ENCODE results near the gene LRBA. TPM values are rescaled to one million over a fixed set of nuclear protein-coding genes. Genes with fewer than 3 reads are reported as not detected.

Gene LRBA
- total and polyA plus RNA-seq, 9 of the 15 experiments (the other 6 are each of a cell fraction or from before 2014, with no cell fraction given), result 24.2 to 88.7 (median 59.7) TPM

DNA sequence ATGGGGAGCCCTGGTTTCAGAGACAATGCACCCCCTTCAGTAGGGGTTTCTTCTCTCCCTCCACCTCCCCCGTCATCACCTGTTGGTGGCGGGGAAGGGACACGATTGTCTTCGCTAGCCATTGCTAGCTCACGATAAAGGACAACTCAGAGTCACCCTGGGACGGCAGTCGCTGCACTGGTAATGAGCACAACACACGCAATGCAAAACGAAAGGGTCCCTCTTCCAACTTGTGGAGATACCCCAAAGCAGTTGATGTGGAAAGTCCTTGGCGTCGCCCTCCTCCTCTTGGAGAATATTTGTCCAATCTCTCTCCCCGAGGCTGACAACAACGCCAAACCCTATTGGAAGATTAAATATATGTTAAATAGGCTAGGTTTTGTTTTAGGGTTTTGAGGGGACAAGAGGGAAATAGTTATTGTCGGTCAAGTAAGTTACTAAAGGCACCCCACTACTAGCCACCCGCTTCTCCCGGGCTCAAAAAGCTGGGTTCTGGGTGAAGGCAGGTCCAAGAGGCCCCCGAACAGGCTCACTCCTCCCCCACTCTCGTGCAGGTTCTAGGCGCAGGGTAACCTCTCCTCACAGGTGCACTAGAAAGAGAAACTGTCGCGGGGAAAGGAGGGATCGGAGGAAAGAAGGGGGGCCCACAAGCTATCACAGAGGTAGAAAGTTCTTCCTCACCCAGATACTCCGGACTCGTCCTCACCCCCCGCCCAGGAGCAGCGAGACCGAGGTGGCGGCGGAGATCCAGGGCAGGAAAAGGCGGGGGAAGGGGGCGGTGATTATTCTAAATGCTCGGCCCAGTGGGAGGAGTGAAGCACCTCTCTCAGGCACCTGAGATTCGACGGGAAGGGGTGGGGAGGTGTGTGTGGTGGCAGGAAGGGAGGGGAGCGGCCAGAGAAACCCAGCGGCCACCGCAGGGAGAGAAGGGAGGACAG is at the start of gene LRBA (continued):
- TF ChIP-seq ZNF23 (CRISPR knock-in tag; IDR thresholded peaks at IDR 0.05) (no peak), SMARCE1 (IDR thresholded peaks at IDR 0.05) (no peak), CXXC5 (CRISPR knock-in tag; IDR thresholded peaks at IDR 0.05) (peak; percentile 20), OTX1 (CRISPR knock-in tag; IDR thresholded peaks at IDR 0.05) (no peak), HLTF (IDR thresholded peaks at IDR 0.05) (no peak), KDM1A (IDR thresholded peaks at IDR 0.05) (peak in 1 of 2 experiments; percentile 16; a peak in 1 of 4 replicates), ZNF239 (CRISPR knock-in tag; IDR thresholded peaks at IDR 0.05) (no peak), THAP12 (CRISPR knock-in tag; IDR thresholded peaks at IDR 0.05) (no peak), HDAC6 (IDR thresholded peaks at IDR 0.05; ENCODE audit: low read depth, low read length) (no peak), ELF1 (tag; IDR thresholded peaks at IDR 0.05) (no peak), NFYB (IDR thresholded peaks at IDR 0.05; ENCODE audit: extremely low read depth, insufficient read length) (peak; percentile 30), TEAD2 (tag; IDR thresholded peaks at IDR 0.05) (no peak)
- TF ChIP-seq, protein P1, sequence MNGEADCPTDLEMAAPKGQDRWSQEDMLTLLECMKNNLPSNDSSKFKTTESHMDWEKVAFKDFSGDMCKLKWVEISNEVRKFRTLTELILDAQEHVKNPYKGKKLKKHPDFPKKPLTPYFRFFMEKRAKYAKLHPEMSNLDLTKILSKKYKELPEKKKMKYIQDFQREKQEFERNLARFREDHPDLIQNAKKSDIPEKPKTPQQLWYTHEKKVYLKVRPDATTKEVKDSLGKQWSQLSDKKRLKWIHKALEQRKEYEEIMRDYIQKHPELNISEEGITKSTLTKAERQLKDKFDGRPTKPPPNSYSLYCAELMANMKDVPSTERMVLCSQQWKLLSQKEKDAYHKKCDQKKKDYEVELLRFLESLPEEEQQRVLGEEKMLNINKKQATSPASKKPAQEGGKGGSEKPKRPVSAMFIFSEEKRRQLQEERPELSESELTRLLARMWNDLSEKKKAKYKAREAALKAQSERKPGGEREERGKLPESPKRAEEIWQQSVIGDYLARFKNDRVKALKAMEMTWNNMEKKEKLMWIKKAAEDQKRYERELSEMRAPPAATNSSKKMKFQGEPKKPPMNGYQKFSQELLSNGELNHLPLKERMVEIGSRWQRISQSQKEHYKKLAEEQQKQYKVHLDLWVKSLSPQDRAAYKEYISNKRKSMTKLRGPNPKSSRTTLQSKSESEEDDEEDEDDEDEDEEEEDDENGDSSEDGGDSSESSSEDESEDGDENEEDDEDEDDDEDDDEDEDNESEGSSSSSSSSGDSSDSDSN (IDR thresholded peaks at IDR 0.05; ENCODE audit: borderline replicate concordance in 1 of 2, low read depth in 2 of 2, low read length in 2 of 2), result 0 out of 4 replicates have a peak, but pooled peaks of 1 of the 2 experiments have one; percentile 45
- TF ChIP-seq, protein P2, sequence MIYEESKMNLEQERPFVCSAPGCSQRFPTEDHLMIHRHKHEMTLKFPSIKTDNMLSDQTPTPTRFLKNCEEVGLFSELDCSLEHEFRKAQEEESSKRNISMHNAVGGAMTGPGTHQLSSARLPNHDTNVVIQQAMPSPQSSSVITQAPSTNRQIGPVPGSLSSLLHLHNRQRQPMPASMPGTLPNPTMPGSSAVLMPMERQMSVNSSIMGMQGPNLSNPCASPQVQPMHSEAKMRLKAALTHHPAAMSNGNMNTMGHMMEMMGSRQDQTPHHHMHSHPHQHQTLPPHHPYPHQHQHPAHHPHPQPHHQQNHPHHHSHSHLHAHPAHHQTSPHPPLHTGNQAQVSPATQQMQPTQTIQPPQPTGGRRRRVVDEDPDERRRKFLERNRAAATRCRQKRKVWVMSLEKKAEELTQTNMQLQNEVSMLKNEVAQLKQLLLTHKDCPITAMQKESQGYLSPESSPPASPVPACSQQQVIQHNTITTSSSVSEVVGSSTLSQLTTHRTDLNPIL (CRISPR knock-in tag; IDR thresholded peaks at IDR 0.05), result no peak
- TF ChIP-seq, protein P3, sequence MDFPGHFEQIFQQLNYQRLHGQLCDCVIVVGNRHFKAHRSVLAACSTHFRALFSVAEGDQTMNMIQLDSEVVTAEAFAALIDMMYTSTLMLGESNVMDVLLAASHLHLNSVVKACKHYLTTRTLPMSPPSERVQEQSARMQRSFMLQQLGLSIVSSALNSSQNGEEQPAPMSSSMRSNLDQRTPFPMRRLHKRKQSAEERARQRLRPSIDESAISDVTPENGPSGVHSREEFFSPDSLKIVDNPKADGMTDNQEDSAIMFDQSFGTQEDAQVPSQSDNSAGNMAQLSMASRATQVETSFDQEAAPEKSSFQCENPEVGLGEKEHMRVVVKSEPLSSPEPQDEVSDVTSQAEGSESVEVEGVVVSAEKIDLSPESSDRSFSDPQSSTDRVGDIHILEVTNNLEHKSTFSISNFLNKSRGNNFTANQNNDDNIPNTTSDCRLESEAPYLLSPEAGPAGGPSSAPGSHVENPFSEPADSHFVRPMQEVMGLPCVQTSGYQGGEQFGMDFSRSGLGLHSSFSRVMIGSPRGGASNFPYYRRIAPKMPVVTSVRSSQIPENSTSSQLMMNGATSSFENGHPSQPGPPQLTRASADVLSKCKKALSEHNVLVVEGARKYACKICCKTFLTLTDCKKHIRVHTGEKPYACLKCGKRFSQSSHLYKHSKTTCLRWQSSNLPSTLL (IDR thresholded peaks at IDR 0.05), result no peak
- TF ChIP-seq, protein P4, sequence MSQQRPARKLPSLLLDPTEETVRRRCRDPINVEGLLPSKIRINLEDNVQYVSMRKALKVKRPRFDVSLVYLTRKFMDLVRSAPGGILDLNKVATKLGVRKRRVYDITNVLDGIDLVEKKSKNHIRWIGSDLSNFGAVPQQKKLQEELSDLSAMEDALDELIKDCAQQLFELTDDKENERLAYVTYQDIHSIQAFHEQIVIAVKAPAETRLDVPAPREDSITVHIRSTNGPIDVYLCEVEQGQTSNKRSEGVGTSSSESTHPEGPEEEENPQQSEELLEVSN (IDR thresholded peaks at IDR 0.05; ENCODE audit: borderline replicate concordance in 1 of 2, extremely low read depth in 1 of 2, insufficient read depth in 1 of 2, insufficient read length in 1 of 2, low read depth in 1 of 2, low read length in 1 of 2, poor library complexity in 1 of 2, severe bottlenecking in 1 of 2), result no peak

Measured in K562 (cell line).